K562 (cell line): ENCODE results near the gene PACS1.

Experiments
- ATF7 ChIP-seq: fragments of 450-650 bp; IDR thresholded peaks from 2 replicates; pipeline ENCODE4 v1.7.1; 2014; ENCODE audit warnings: mild to moderate bottlenecking, moderate library complexity
- CTCF ChIP-seq, 3 experiments: IDR thresholded peaks in 2 of 3; conservative IDR thresholded peaks in 1 of 3; 2 replicates each; pipeline ENCODE4 v1.5.1; 2011 to 2012; ENCODE audit warnings: low read length in 3 of 3, mild to moderate bottlenecking in 3 of 3, control low read depth in 2 of 3, improper control_type of control experiment in 1 of 3, inconsistent platforms in 1 of 3, low read depth in 1 of 3, mixed read lengths in 1 of 3, moderate library complexity in 1 of 3; ENCODE audit not compliant: insufficient read depth in 2 of 3
- NRF1 ChIP-seq, 2 experiments: fragments of 450-650 bp; IDR thresholded peaks in 1 of 2; conservative IDR thresholded peaks in 1 of 2; 2 replicates each; pipeline ENCODE4 v1.6.1; 2014; ENCODE audit warnings: mild to moderate bottlenecking in 2 of 2
- POLR3G ChIP-seq: IDR thresholded peaks from 2 replicates; pipeline ENCODE4 v1.6.1; 2011; ENCODE audit not compliant: insufficient read length, insufficient replicate concordance; ENCODE audit errors: extremely low read depth
- TCF3 ChIP-seq: sonication (generic); formaldehyde crosslinking; IDR thresholded peaks from 2 replicates; pipeline ENCODE4 v1.4.0; 2020; ENCODE audit warnings: mild to moderate bottlenecking, missing genetic modification reagents
- TF ChIP-seq, protein P1 (sequence below): conservative IDR thresholded peaks from 2 replicates; pipeline ENCODE4 v1.6.1; 2011; ENCODE audit warnings: low read depth, mild to moderate bottlenecking, low read length; ENCODE audit not compliant: control insufficient read depth

- TF ChIP-seq, protein P1, sequence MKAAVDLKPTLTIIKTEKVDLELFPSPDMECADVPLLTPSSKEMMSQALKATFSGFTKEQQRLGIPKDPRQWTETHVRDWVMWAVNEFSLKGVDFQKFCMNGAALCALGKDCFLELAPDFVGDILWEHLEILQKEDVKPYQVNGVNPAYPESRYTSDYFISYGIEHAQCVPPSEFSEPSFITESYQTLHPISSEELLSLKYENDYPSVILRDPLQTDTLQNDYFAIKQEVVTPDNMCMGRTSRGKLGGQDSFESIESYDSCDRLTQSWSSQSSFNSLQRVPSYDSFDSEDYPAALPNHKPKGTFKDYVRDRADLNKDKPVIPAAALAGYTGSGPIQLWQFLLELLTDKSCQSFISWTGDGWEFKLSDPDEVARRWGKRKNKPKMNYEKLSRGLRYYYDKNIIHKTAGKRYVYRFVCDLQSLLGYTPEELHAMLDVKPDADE = no peak
- TF ChIP-seq TCF3 (CRISPR knock-in tag) (no peak), CTCF (IDR thresholded peaks at IDR 0.05 in 2 of 3, conservative IDR thresholded peaks at IDR 0.05 in 1 of 3; ENCODE audit: insufficient read depth in 2 of 3, low read depth in 1 of 3, low read length in 3 of 3) (no peak), ATF7 (no peak), NRF1 (conservative IDR thresholded peaks at IDR 0.05 in 1 of 2, IDR thresholded peaks at IDR 0.05 in 1 of 2) (no peak), POLR3G (no peak)
Observed at GRCh38 chr11:66159324-66159984, 89.4 kb downstream of the PACS1 start.
